ENCODE data around the gene RELB.

RELB gene

DNA sequence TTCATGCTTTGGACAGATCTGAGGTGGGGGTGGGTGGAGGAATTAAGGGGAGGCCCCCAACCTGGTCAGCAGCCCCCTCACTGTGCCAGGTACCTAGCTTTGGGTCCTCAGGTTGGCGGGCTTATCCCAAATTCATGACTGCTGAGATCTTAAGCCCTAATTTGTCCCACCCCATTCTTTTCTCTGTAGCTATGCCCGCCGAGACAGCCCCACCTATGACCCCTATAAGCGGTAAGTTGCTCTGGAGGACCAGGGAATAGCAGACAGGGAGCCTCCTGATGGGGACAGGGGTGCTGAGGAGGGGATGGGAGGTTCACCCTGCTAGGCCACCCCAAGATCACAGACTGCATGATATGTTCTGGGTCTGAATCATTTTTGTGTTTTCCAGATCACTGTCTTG, 60.7 kb downstream of the RELB start:
- DNase-seq (ENCODE audit: low read depth) = no peak
- no peak overlapping the region for H3K4me3 ChIP-seq (ENCODE audit: control insufficient read depth, low read depth, low read length)
- TF ChIP-seq, protein P1, sequence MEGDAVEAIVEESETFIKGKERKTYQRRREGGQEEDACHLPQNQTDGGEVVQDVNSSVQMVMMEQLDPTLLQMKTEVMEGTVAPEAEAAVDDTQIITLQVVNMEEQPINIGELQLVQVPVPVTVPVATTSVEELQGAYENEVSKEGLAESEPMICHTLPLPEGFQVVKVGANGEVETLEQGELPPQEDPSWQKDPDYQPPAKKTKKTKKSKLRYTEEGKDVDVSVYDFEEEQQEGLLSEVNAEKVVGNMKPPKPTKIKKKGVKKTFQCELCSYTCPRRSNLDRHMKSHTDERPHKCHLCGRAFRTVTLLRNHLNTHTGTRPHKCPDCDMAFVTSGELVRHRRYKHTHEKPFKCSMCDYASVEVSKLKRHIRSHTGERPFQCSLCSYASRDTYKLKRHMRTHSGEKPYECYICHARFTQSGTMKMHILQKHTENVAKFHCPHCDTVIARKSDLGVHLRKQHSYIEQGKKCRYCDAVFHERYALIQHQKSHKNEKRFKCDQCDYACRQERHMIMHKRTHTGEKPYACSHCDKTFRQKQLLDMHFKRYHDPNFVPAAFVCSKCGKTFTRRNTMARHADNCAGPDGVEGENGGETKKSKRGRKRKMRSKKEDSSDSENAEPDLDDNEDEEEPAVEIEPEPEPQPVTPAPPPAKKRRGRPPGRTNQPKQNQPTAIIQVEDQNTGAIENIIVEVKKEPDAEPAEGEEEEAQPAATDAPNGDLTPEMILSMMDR (conservative IDR thresholded peaks at IDR 0.05; ENCODE audit: control insufficient read depth, insufficient read depth, low read depth, low read length) = no peak

DNA sequence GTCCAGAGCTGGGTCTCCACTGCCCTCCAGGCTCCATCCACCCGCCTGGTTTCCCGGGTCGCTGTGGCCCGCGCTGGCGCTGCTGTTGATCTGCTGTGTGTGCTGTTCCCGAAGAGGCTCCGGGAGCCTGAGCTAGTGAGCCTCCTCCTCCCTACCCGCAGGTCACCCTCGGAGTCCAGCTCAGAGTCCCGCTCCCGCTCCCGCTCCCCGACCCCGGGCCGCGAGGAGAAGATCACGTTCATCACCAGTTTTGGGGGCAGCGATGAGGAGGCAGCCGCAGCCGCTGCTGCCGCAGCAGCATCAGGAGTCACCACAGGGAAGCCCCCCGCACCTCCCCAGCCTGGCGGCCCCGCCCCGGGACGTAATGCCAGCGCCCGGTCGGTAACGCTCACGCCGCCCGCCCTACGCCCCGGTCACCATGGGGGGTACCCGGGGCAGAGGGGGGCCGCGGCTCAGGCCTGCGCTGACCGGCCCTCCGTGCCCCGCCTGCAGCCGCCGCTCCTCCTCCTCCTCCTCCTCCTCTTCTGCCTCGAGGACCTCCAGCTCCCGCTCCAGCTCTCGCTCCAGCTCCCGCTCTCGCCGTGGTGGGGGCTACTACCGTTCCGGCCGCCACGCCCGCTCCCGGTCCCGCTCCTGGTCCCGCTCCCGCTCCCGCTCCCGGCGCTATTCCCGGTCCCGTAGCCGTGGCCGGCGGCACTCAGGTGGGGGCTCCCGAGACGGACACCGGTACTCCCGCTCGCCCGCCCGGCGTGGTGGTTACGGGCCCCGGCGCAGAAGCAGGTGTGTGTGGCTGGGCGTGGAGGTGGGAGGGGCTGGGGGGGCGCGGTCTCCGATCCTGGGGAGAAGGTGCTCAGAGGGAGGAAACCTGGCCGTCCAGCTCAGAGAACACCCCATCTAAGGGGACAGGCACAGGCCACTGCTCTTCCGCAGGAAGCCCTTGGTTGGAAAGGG, 62.9 kb downstream of the RELB start:
- H3K4me3 ChIP-seq (ENCODE audit: control insufficient read depth, low read depth, low read length) = no peak overlapping the region
- TF ChIP-seq, protein P1 (conservative IDR thresholded peaks at IDR 0.05; ENCODE audit: control insufficient read depth, insufficient read depth, low read depth, low read length) = no peak
- DNase-seq (ENCODE audit: low read depth) = no peak

DNA sequence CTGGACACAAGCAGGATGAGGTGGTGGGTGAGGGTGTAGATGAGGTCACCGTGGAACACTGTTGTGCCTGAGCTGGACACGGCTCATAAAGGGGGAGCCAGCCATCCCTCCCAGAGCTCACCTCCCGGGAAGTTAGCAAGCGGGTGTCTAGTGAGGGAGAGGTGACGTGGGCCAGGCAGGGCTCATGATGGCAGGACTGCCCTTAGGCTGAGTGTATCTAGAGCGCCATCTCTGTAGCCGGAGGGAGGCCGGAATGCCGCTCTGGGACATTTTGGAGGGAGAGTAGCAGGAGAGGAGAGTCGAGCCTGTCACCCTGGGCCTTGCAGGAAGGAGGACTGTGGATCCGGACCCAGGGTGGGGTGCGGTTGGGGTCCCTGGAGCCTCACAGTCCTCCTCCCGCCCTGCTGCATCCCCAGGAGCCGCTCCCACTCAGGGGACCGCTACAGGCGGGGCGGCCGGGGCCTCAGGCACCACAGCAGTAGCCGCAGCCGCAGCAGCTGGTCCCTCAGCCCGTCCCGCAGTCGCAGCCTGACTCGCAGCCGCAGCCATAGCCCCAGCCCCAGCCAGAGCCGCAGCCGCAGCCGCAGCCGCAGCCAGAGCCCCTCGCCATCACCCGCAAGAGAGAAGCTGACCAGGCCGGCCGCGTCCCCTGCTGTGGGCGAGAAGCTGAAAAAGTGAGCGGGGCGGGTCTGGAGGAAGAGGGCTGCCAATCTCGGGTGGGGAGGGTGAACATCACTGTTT, 65.8 kb downstream of the RELB start:
- H3K4me3 ChIP-seq (ENCODE audit: control insufficient read depth, low read depth, low read length) = no peak overlapping the region
- TF ChIP-seq, protein P1 (conservative IDR thresholded peaks at IDR 0.05; ENCODE audit: control insufficient read depth, insufficient read depth, low read depth, low read length) = no peak
- no peak for DNase-seq (ENCODE audit: low read depth)

DNA sequence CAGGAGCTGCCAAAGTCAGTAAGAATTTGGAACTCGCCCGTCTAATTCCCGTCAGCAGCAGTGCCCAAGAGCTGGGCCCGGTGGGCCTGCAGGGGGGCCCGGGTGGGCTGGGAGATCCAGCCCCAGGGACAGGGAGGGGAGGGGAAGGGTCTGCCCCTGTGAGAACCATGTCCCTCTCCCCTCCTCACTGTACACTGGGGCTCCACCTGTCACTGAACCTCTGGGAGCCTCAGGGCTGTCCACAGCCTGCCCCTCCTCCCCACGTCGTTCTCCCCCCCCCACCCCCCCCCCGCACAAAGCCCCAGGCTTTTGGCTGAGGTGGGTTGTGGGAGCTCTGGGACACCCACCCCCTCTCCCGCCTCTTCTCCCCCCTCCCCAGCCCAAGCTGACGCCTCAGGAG, 66.8 kb downstream of the RELB start:
- DNase-seq (ENCODE audit: low read depth) = no peak
- no peak overlapping the region for H3K4me3 ChIP-seq (ENCODE audit: control insufficient read depth, low read depth, low read length)
- TF ChIP-seq, protein P1 (conservative IDR thresholded peaks at IDR 0.05; ENCODE audit: control insufficient read depth, insufficient read depth, low read depth, low read length) = no peak

DNA sequence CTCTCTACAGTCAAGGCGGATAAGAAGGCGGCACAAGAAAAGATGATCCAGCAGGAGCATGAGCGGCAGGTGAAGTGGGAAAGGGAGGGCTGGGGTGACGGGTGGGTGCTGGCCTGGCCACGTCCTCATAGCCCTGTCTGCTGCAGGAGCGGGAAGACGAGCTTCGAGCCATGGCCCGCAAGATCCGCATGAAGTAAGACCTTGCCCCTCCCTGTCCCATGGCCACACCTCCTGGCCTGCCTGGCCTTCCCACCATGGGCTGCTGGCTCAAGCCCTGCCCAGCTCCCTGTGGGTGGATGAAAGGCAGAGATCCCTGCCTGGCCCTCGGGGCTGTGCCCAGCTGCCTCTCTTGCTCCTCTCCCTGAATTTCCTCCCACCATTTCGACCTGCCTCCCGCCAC, 67.8 kb downstream of the RELB start:
- DNase-seq (ENCODE audit: low read depth) = peak; percentile 48
- no peak overlapping the region for H3K4me3 ChIP-seq (ENCODE audit: control insufficient read depth, low read depth, low read length)
- TF ChIP-seq, protein P1 (conservative IDR thresholded peaks at IDR 0.05; ENCODE audit: control insufficient read depth, insufficient read depth, low read depth, low read length) = no peak

DNA sequence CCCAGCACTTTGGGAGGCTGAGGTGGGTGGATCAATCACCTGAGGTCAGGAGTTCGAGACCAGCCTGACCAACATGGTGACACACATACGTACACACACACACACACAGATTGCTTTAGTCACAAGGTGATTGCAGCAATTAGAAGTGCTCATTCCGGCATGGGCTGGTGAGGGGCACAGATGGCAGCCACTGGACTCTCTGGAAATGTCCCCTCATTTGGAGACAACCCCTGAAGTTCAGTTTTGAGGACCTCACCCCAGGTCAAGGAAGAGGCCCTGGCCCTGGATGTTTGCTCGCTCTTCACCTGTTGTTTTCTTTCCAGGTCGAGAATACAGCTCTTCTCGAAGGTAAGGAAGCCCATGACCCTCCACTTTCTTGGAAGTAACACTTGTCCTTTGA, 69.0 kb downstream of the RELB start:
- no peak for DNase-seq (ENCODE audit: low read depth)
- TF ChIP-seq, protein P1 (conservative IDR thresholded peaks at IDR 0.05; ENCODE audit: control insufficient read depth, insufficient read depth, low read depth, low read length) = no peak
- H3K4me3 ChIP-seq (ENCODE audit: control insufficient read depth, low read depth, low read length) = no peak overlapping the region
